Upper lobe of left lung (tissue), 6 donors: ENCODE measurements around the gene SPCS1. TPM values are rescaled to one million over a fixed set of nuclear protein-coding genes. Genes with fewer than 3 reads are reported as not detected.

Experiments
- ATAC-seq, 2 donors: fragments of 200-7000 bp; cut with Tn5 transposase; one replicate each; pipeline ENCODE4 v1.9.1; 2022; ENCODE audit warnings: mild to moderate bottlenecking in 2 of 2, moderate library complexity in 2 of 2; ENCODE audit not compliant: low FRiP score in 2 of 2
- DNase-seq, 2 donors: peaks; one replicate each; pipeline ENCODE4 v3.0.0-alpha.2; 2019 to 2020
- H3K27ac ChIP-seq, 4 donors: fragments of 200-600 bp; sonication (generic); one replicate each; pipeline ENCODE4 v1.5.1; 2016 to 2019
- H3K27me3 ChIP-seq, 4 donors: fragments of 200-600 bp; sonication (generic); one replicate each; pipeline ENCODE4 v1.5.1; 2017 to 2019
- H3K36me3 ChIP-seq, 4 donors: fragments of 200-600 bp; sonication (generic); one replicate each; pipeline ENCODE4 v1.5.1; 2016 to 2019
- H3K4me1 ChIP-seq, 4 donors: fragments of 200-600 bp; sonication (generic); one replicate each; pipeline ENCODE4 v1.5.1; 2018 to 2019
- H3K4me3 ChIP-seq, 4 donors: fragments of 200-600 bp; sonication (generic); one replicate each; pipeline ENCODE4 v1.5.1; 2017 to 2019; ENCODE audit warnings: mild to moderate bottlenecking in 2 of 4, moderate library complexity in 1 of 4
- H3K9me3 ChIP-seq, 4 donors: fragments of 200-600 bp; sonication (generic); one replicate each; pipeline ENCODE4 v1.5.1; 2018 to 2019
- CTCF ChIP-seq, 6 experiments: fragments of 450-650 bp in 4 of 6; fragments of 200-600 bp in 2 of 6; sonication (generic) in 2 of 6; IDR thresholded peaks; one replicate each; pipeline ENCODE4 v1.5.1; 2016 to 2019; ENCODE audit warnings: antibody characterized with exemption in 6 of 6
- EP300 ChIP-seq, 4 donors: sonication (generic); formaldehyde crosslinking; IDR thresholded peaks; one replicate each; pipeline ENCODE4 v1.5.1; 2017; ENCODE audit warnings: antibody characterized with exemption in 4 of 4, control low read depth in 2 of 4
- POLR2A ChIP-seq, 4 donors: fragments of 450-650 bp; IDR thresholded peaks; one replicate each; pipeline ENCODE4 v1.5.1; 2016 to 2017; ENCODE audit warnings: antibody characterized with exemption in 4 of 4, mild to moderate bottlenecking in 2 of 4
- POLR2AphosphoS5 ChIP-seq, 2 donors: sonication (generic); formaldehyde crosslinking; IDR thresholded peaks; one replicate each; pipeline ENCODE4 v1.5.1; 2017; ENCODE audit warnings: antibody characterized with exemption in 2 of 2
- WGBS, 2 donors: methylation state at CpG; one replicate each; pipeline ENCODE4 v1.1.5; 2017 to 2018; 5-methylcytosine and 5-hydroxymethylcytosine counted together
- total RNA-seq, 6 donors: library from RNA; depleted of rRNA in 4 of 6; stranded (reverse); fragments of >200 nt in 4 of 6; gene quantifications; one replicate each; pipeline versions ENCODE4 v1.1.0 to v1.2.1, GENCODE V29; 2016 to 2021
- donor health status: DM: no; HTN: no; CAD: no; lungs with moderate emphysema.
- donor health status: DM: no; HTN: yes; CAD: no; lungs with severe emphysema.

The SPCS1 gene
- total RNA-seq, result 10 to 100 TPM; 13.6 to 92.4 (median 77.6) TPM

GRCh38 chr3:52705688-52706686, at the start of gene SPCS1, which contains the start of gene GLT8D1:
Gene SPCS1, plus strand, starts transcription at chr3:52706106. Its CDS starts 141 bp downstream, at chr3:52706247.
Gene GLT8D1, minus strand, starts transcription at chr3:52705791. Its CDS starts 5,331 bp downstream, at chr3:52700460.
- Histone ChIP-seq H3K27ac (peak within 1 kb of the TSS; percentile 86 to 93 (median 89)), H3K4me3 (peak within 1 kb of the TSS; percentile 79 to 94 (median 88)), H3K9me3 (no peaks in the 10 kb centered on the region), H3K36me3 (peaks cover 0 to 29% (median 7%) of the 10 kb centered on the region in 4 donors), H3K27me3 (no peaks in the 10 kb centered on the region), H3K4me1 (peaks cover 20 to 36% (median 26%) of the 10 kb centered on the region in 4 donors)
- WGBS, 2 donors, result 0 to 4% methylated on average over 7 to 56 of the region's 94 CpGs
- DNase-seq (peak; percentile 90 to 97), ATAC-seq (peak; percentile 97)
- TF ChIP-seq EP300 (IDR thresholded peaks at IDR 0.05), result no peak
- peak in 1 of 6 experiments; percentile 11 for TF ChIP-seq CTCF (IDR thresholded peaks at IDR 0.05)
- TF ChIP-seq POLR2A (IDR thresholded peaks at IDR 0.05), result peak in 3 of 4 donors; percentile 60 to 87 (median 68)
- TF ChIP-seq POLR2AphosphoS5 (IDR thresholded peaks at IDR 0.05), result peak; percentile 79 to 80

DNA sequence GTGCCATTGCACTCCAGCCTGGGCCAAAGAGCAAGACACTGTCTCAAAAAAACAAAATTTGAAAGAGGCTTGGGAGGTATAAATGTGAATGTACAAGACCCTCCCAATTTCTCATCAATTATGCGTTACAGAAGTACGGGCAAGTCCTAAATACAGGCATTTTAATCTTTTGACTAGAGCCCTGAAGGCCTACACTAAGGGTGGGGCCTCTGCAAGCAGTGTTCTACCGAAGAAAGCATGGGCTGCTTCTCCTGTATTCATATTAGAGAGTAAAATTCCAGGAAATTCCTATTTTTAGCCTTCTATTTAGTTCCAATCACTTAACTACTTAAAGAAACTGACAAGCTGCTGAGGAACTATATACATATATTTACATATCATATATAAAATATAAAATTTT, 45.9 kb upstream of the SPCS1 start:
- no peak overlapping the region for H3K4me3 ChIP-seq
- H3K27ac ChIP-seq, result no peak overlapping the region
- WGBS, 2 donors, result 90 to 96% methylated on average over 3 of the region's 3 CpGs
- H3K9me3 ChIP-seq, result no peaks in the 10 kb centered on the region
- H3K27me3 ChIP-seq, result no peaks in the 10 kb centered on the region
- ATAC-seq (no peak), DNase-seq (no peak)
- peaks cover 26 to 93% (median 73%) of the 10 kb centered on the region in 4 donors for H3K36me3 ChIP-seq
- no peaks in the 10 kb centered on the region for H3K4me1 ChIP-seq
- TF ChIP-seq EP300 (IDR thresholded peaks at IDR 0.05), result no peak
- no peak for TF ChIP-seq POLR2AphosphoS5 (IDR thresholded peaks at IDR 0.05)
- no peak for TF ChIP-seq CTCF (IDR thresholded peaks at IDR 0.05)
- no peak for TF ChIP-seq POLR2A (IDR thresholded peaks at IDR 0.05)

- Histone ChIP-seq H3K27me3 (no peaks in the 10 kb centered on the region), H3K4me3 (no peak overlapping the region), H3K4me1 (no peaks in the 10 kb centered on the region), H3K9me3 (no peaks in the 10 kb centered on the region), H3K27ac (no peak overlapping the region), H3K36me3 (peaks cover 21 to 93% (median 67%) of the 10 kb centered on the region in 4 donors)
- DNase-seq (no peak), ATAC-seq (no peak)
- TF ChIP-seq CTCF (IDR thresholded peaks at IDR 0.05) (no peak), POLR2AphosphoS5 (IDR thresholded peaks at IDR 0.05) (no peak)
- WGBS, 2 donors, result 83 to 94% methylated on average over 3 of the region's 3 CpGs
Measured at GRCh38 chr3:52663098-52663497, 42.8 kb upstream of the SPCS1 start.

DNA sequence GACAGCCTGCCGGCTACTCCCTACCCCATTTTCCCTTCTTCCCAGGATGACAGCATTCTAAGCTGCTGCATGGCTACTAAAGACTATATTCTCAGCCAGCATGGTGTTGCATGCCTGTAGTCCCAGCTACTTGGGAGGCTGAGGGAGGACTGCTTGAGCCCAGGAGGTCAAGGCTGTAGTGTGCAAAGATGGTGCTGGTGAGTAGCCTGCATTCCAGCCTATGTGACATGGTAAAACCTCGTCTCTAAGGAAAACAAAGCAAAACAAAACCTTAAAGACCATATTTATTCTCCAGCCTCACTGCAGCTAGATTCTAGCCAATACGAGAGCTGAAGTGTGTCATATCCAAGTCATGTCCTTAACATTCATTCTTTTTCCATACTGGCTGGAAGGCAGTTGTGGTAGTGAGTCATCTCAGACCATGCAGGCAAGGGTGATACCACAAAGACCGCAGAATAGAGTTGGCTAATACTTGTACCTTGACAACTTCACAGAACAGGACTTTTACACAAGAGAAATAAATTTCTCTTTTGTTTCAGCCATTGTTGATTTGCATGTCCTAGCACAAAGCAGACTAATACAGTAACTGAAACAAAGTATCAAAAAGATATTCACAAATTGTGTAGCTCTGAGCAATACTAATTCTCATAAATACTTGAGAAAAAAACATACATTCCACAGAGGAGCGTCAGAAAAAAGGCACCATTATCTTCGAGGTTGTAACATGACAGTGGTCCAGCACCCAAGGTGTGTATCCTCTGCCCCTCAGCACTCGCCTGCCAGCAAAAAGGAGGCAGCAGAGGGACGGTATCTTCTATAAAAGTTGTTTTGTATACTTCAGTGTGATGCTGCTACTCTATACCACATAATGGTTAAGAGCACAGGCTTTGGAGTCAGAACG, 35.0 kb upstream of the SPCS1 start:
- no peaks in the 10 kb centered on the region for H3K27me3 ChIP-seq
- ATAC-seq (peak; percentile 86 to 96), DNase-seq (peak in 1 of 2 donors; percentile 39)
- H3K4me3 ChIP-seq, result no peak overlapping the region
- WGBS, 2 donors, result 68 to 70% methylated on average over 9 of the region's 9 CpGs
- H3K9me3 ChIP-seq, result no peaks in the 10 kb centered on the region
- peaks cover 12 to 22% (median 16%) of the 10 kb centered on the region in 4 donors for H3K4me1 ChIP-seq
- no peak for TF ChIP-seq EP300 (IDR thresholded peaks at IDR 0.05)
- TF ChIP-seq POLR2AphosphoS5 (IDR thresholded peaks at IDR 0.05), result peak in 1 of 2 donors; percentile 65
- peaks cover 19 to 86% (median 47%) of the 10 kb centered on the region in 4 donors for H3K36me3 ChIP-seq
- H3K27ac ChIP-seq, result peak overlapping the region; percentile 16 to 71 (median 24)
